WTC11 (cell line): ENCODE measurements around the gene SNX14. TPM values are rescaled to one million over a fixed set of nuclear protein-coding genes. Genes with fewer than 3 reads are reported as not detected.
A peak's percentile ranks its signal among the peaks of the same experiment; 100 is the strongest.

ENCODE experiments used
- AFF4 ChIP-seq: sonication (generic); formaldehyde crosslinking; IDR thresholded peaks from 2 replicates; pipeline ENCODE4 v1.8.1; 2023; ENCODE audit warnings: mild to moderate bottlenecking, missing genetic modification reagents, borderline replicate concordance
- ATF2 ChIP-seq: sonication (generic); formaldehyde crosslinking; IDR thresholded peaks from 2 replicates; pipeline ENCODE4 v1.8.1; 2022; ENCODE audit warnings: low read depth, missing genetic modification reagents, borderline replicate concordance
- ATF3 ChIP-seq: sonication (generic); formaldehyde crosslinking; conservative IDR thresholded peaks from 2 replicates; pipeline ENCODE4 v1.8.1; 2022; ENCODE audit warnings: mild to moderate bottlenecking, missing genetic modification reagents
- CDX4 ChIP-seq: fragments of 250-450 bp; sonication (Bioruptor Pico); IDR thresholded peaks from 2 replicates; pipeline ENCODE4 v1.9.0; 2021; ENCODE audit warnings: moderate library complexity, mild to moderate bottlenecking, inconsistent platforms, borderline replicate concordance
- E2F1 ChIP-seq: sonication (generic); formaldehyde crosslinking; IDR thresholded peaks from 2 replicates; pipeline ENCODE4 v1.8.0; 2022; ENCODE audit warnings: mild to moderate bottlenecking, missing genetic modification reagents
- ERG ChIP-seq: fragments of 250-450 bp; sonication (Bioruptor Pico); IDR thresholded peaks from 2 replicates; pipeline ENCODE4 v1.8.0; 2021; ENCODE audit warnings: mild to moderate bottlenecking
- FOXJ3 ChIP-seq: sonication (generic); formaldehyde crosslinking; IDR thresholded peaks from 2 replicates; pipeline ENCODE4 v1.9.0; 2021; ENCODE audit warnings: missing genetic modification reagents, mild to moderate bottlenecking, borderline replicate concordance
- FOXP4 ChIP-seq: sonication (generic); formaldehyde crosslinking; IDR thresholded peaks from 2 replicates; pipeline ENCODE4 v1.8.0; 2022; ENCODE audit warnings: mild to moderate bottlenecking, missing genetic modification reagents
- HMGXB4 ChIP-seq: sonication (generic); formaldehyde crosslinking; IDR thresholded peaks from 2 replicates; pipeline ENCODE4 v1.8.1; 2023; ENCODE audit warnings: mild to moderate bottlenecking, moderate library complexity, missing genetic modification reagents
- IRF2 ChIP-seq: sonication (generic); formaldehyde crosslinking; IDR thresholded peaks from 2 replicates; pipeline ENCODE4 v1.8.0; 2022; ENCODE audit warnings: low read depth, missing genetic modification reagents, borderline replicate concordance
- MAX ChIP-seq: sonication (generic); formaldehyde crosslinking; IDR thresholded peaks from 2 replicates; pipeline ENCODE4 v1.8.0; 2022; ENCODE audit warnings: mild to moderate bottlenecking, missing genetic modification reagents
- MXD4 ChIP-seq: fragments of 250-450 bp; sonication (Bioruptor Pico); IDR thresholded peaks from 2 replicates; pipeline ENCODE4 v1.8.0; 2021; ENCODE audit warnings: mild to moderate bottlenecking, moderate library complexity, borderline replicate concordance
- MYBL2 ChIP-seq: sonication (generic); formaldehyde crosslinking; IDR thresholded peaks from 2 replicates; pipeline ENCODE4 v1.8.1; 2023; ENCODE audit warnings: mild to moderate bottlenecking, moderate library complexity, missing genetic modification reagents
- NR2C2 ChIP-seq: sonication (generic); formaldehyde crosslinking; IDR thresholded peaks from 2 replicates; pipeline ENCODE4 v1.8.0; 2022; ENCODE audit warnings: mild to moderate bottlenecking, missing genetic modification reagents
- TCF7 ChIP-seq: sonication (generic); formaldehyde crosslinking; IDR thresholded peaks from 2 replicates; pipeline ENCODE4 v1.8.0; 2022; ENCODE audit warnings: mild to moderate bottlenecking, low read depth, missing genetic modification reagents, moderate library complexity
- TP53 ChIP-seq: sonication (generic); formaldehyde crosslinking; IDR thresholded peaks from 2 replicates; pipeline ENCODE4 v1.8.1; 2023; ENCODE audit warnings: mild to moderate bottlenecking, missing genetic modification reagents
- ZNF232 ChIP-seq: sonication (generic); formaldehyde crosslinking; IDR thresholded peaks from 2 replicates; pipeline ENCODE4 v1.8.0; 2022; ENCODE audit warnings: mild to moderate bottlenecking, missing genetic modification reagents
- ZNF423 ChIP-seq: fragments of 250-450 bp; sonication (Bioruptor Pico); IDR thresholded peaks from 2 replicates; pipeline ENCODE4 v2.1.2; 2022; ENCODE audit warnings: mild to moderate bottlenecking, moderate library complexity
- ZNF512 ChIP-seq: sonication (generic); formaldehyde crosslinking; IDR thresholded peaks from 2 replicates; pipeline ENCODE4 v1.8.1; 2022; ENCODE audit warnings: missing genetic modification reagents, borderline replicate concordance
- ZNF671 ChIP-seq: fragments of 250-450 bp; sonication (Bioruptor Pico); IDR thresholded peaks from 2 replicates; pipeline ENCODE4 v1.8.0; 2021; ENCODE audit warnings: mild to moderate bottlenecking
- total RNA-seq: library from RNA; stranded (reverse); gene quantifications from 3 replicates; pipeline ENCODE4 v1.2.3, GENCODE V29; 2021

The SNX14 gene
- total RNA-seq, 1 experiment from 2014 or later: 34.3 TPM

- TF ChIP-seq FOXP4 (CRISPR knock-in tag) (no peak), CDX4 (CRISPR knock-in tag) (no peak; the same call in 1 of the 2 replicates), HMGXB4 (CRISPR knock-in tag) (peak; percentile 51), FOXJ3 (no peak), MAX (CRISPR knock-in tag) (peak; percentile 57; the same call in 1 of the 2 replicates), ZNF423 (CRISPR knock-in tag) (no peak), MXD4 (CRISPR knock-in tag) (no peak), ATF3 (CRISPR knock-in tag) (no peak), ZNF671 (CRISPR knock-in tag) (no peak), ZNF512 (CRISPR knock-in tag) (no peak), MYBL2 (CRISPR knock-in tag) (0 out of 2 replicates have a peak, but pooled peaks have one; percentile 28), TP53 (CRISPR knock-in tag) (no peak), TCF7 (no peak), ATF2 (CRISPR knock-in tag) (no peak), AFF4 (no peak), IRF2 (CRISPR knock-in tag) (no peak), E2F1 (no peak), ZNF232 (CRISPR knock-in tag) (no peak), ERG (CRISPR knock-in tag) (no peak), NR2C2 (CRISPR knock-in tag) (no peak)
These were observed 48.5 kb upstream of the SNX14 start (continued) for GRCh38 chr6:85641897-85642773.
